GM19023 (cell line): ENCODE results near the gene ATP5F1D.

Source experiments
- ATAC-seq: cut with Tn5 transposase; IDR thresholded peaks from one replicate; pipeline ENCODE4 v1.9.1; 2021; ENCODE audit warnings: mild to moderate bottlenecking, moderate library complexity; ENCODE audit not compliant: unreplicated experiment

Gene ATP5F1D

GRCh38 chr19:1268226-1269064 is 26.9 kb downstream of the ATP5F1D start:
- no peak for ATAC-seq

- peak; percentile 57 for ATAC-seq
Measured at GRCh38 chr19:1269065-1269477, 27.5 kb downstream of the ATP5F1D start, which contains the start of gene CIRBP. Gene CIRBP (plus strand): TSS chr19:1269332. CDS start chr19:1270934, 1,602 bp downstream.

- peak; percentile 33 for ATAC-seq
Measured at GRCh38 chr19:1269478-1270212, 28.1 kb downstream of the ATP5F1D start.

DNA sequence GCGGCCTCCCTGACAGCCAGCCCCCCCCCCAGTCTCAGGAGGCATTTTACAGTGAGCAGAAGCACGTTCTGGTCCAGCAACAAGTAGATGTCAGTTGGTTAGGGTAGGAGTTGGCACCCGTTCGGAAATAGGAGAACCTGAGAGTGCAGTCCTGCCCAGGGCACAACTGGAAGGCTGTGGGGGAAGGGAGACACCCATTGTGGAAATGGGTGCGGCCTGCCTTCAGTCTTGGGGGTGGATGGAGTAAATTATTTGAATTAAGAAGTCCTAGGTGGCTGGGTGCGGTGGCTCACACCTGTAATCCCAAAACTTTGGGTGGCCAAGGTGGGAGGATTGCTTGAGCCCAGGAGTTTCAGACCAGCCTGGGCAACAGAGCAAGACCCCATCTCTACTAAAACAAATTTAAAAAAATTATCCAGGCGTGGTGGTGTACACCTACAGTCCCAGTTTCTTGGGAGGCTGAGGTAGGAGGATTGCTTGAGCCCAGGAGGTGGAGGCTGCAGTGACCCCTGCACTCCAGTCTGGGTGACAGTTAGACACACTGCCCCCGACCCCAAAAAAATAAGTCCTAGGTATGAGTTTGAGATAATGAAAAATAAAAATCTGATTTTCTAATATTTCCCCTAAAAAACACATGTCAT is 28.8 kb downstream of the ATP5F1D start:
- no peak for ATAC-seq

- ATAC-seq, result no peak
Measured at GRCh38 chr19:1270854-1271527, 29.4 kb downstream of the ATP5F1D start.

- ATAC-seq, result no peak
Measured at GRCh38 chr19:1271528-1272422, 30.2 kb downstream of the ATP5F1D start.

- no peak for ATAC-seq
Measured at GRCh38 chr19:1272423-1273262, 31.1 kb downstream of the ATP5F1D start.

- no peak for ATAC-seq
Measured at GRCh38 chr19:1273263-1274041, 31.9 kb downstream of the ATP5F1D start.

- no peak for ATAC-seq
Measured at GRCh38 chr19:1274081-1274851, 32.7 kb downstream of the ATP5F1D start.

- ATAC-seq, result no peak
Measured at GRCh38 chr19:1274852-1275259, 33.3 kb downstream of the ATP5F1D start.

- peak; percentile 74 for ATAC-seq
Measured at GRCh38 chr19:1275260-1275975, 33.9 kb downstream of the ATP5F1D start, which contains the start of gene FAM174C. Gene FAM174C (plus strand): TSS chr19:1275530. CDS start chr19:1275550, 20 bp downstream.

GRCh38 chr19:1275976-1276627 is 34.6 kb downstream of the ATP5F1D start:
- ATAC-seq, result no peak

DNA sequence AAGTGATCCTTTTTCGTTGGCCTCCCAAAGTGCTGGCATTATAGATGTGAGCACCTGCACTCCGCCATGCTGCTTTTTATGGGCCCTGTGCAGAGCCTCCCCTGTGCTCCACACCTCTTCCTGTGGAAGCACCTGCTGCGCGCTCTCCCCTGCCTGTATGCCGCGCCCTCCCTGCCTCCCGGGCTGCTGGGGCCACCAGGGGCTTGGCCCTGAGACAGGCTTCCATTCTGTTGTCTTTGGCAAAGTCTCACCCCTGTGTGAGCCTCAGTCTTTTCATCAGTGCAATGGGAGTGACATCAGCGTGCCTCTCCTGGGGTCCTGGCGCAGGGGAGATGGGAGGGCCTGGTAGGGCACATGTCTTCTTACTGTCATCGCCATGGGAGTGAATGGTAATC is 35.1 kb downstream of the ATP5F1D start:
- no peak for ATAC-seq

GRCh38 chr19:1277061-1277460 is 35.5 kb downstream of the ATP5F1D start:
- ATAC-seq, result no peak

- no peak for ATAC-seq
Measured at GRCh38 chr19:1278074-1278473, 36.5 kb downstream of the ATP5F1D start.
